ENCODE results near the gene CENPV.

DNA sequence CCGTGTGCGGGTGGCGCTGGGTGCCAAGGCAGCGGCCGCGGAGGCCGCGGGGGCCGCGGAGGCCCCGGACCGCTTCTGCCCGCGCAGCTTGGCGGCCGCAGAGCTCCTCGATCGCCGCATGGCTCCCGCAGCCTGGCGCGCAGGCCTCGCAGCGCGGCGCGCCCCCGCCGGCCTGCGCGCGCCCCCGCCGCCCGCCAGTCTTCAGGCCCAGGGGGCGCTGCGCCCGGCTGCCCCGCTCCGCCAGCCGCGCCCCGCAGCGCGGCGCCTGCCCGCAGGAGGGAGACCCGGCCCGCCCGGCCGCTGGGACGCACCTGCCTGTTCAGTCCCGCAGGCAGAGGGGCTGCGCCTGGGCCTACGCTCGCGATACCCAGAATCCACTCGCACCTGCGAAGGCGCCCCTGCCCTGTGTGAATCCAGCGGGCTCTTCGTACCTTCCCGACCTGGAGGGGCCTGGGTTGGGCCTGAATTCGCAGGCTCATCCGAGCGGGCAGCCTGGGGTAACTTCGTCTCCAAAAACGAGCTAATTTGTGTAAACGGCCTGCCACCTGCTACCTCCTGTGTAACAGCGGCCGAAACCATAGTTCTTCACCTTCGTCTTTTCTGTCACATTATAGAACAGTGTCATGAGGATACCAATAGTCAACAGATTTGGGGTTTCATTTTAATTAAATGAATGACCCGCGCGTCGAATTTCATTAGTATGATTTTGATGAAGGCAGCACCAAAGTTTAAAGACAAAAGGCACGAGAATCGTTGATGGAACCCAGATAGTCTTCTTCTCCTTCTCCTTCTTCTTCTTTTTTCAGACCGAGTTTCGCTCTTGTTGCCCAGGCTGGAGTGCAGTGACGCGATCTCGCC is at the start of gene CENPV:
- TF ChIP-seq, protein P1, sequence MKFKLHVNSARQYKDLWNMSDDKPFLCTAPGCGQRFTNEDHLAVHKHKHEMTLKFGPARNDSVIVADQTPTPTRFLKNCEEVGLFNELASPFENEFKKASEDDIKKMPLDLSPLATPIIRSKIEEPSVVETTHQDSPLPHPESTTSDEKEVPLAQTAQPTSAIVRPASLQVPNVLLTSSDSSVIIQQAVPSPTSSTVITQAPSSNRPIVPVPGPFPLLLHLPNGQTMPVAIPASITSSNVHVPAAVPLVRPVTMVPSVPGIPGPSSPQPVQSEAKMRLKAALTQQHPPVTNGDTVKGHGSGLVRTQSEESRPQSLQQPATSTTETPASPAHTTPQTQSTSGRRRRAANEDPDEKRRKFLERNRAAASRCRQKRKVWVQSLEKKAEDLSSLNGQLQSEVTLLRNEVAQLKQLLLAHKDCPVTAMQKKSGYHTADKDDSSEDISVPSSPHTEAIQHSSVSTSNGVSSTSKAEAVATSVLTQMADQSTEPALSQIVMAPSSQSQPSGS (CRISPR knock-in tag; IDR thresholded peaks at IDR 0.05), result 0 out of 2 replicates have a peak, but pooled peaks have one; percentile 15
- peak; percentile 40; the same call in 1 of the 2 replicates for TF ChIP-seq MED1 (CRISPR knock-in tag; IDR thresholded peaks at IDR 0.05)
- peak; percentile 43; the same call in 1 of the 2 replicates for TF ChIP-seq SP2 (CRISPR knock-in tag; IDR thresholded peaks at IDR 0.05)
- no peak for TF ChIP-seq SNAI1 (CRISPR knock-in tag; IDR thresholded peaks at IDR 0.05; ENCODE audit: borderline replicate concordance)
- TF ChIP-seq EP300 (IDR thresholded peaks at IDR 0.05; ENCODE audit: low read depth in 2 of 2, low read length in 2 of 2), result no peak
- no peak for TF ChIP-seq EP300 (CRISPR knock-in tag; IDR thresholded peaks at IDR 0.05; ENCODE audit: borderline replicate concordance)
- TF ChIP-seq, protein P2, sequence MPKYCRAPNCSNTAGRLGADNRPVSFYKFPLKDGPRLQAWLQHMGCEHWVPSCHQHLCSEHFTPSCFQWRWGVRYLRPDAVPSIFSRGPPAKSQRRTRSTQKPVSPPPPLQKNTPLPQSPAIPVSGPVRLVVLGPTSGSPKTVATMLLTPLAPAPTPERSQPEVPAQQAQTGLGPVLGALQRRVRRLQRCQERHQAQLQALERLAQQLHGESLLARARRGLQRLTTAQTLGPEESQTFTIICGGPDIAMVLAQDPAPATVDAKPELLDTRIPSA (CRISPR knock-in tag; IDR thresholded peaks at IDR 0.05; ENCODE audit: borderline replicate concordance), result no peak
- TF ChIP-seq, protein P3, sequence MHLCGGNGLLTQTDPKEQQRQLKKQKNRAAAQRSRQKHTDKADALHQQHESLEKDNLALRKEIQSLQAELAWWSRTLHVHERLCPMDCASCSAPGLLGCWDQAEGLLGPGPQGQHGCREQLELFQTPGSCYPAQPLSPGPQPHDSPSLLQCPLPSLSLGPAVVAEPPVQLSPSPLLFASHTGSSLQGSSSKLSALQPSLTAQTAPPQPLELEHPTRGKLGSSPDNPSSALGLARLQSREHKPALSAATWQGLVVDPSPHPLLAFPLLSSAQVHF (CRISPR knock-in tag; IDR thresholded peaks at IDR 0.05), result no peak
- TF ChIP-seq, protein P4, sequence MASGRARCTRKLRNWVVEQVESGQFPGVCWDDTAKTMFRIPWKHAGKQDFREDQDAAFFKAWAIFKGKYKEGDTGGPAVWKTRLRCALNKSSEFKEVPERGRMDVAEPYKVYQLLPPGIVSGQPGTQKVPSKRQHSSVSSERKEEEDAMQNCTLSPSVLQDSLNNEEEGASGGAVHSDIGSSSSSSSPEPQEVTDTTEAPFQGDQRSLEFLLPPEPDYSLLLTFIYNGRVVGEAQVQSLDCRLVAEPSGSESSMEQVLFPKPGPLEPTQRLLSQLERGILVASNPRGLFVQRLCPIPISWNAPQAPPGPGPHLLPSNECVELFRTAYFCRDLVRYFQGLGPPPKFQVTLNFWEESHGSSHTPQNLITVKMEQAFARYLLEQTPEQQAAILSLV (CRISPR knock-in tag; IDR thresholded peaks at IDR 0.05; ENCODE audit: borderline replicate concordance), result no peak

All from HepG2 (cell line).